ENCODE results near the gene DOCK2. TPM values are rescaled to one million over a fixed set of nuclear protein-coding genes. Genes with fewer than 3 reads are reported as not detected.

The DOCK2 gene
- total and polyA plus RNA-seq, 2 donors (not counting 1 experiment from before 2014, with no cell fraction given), result 112 to 330 TPM

GRCh38 chr5:169703813-169704212 is 66.7 kb downstream of the DOCK2 start:
- Histone ChIP-seq H3K36me3 (replicated peaks in 1 of 2; ENCODE audit: control extremely low read depth in 1 of 2, control insufficient read depth in 1 of 2, extremely low read depth in 1 of 2, insufficient read depth in 2 of 2, low read length in 1 of 2) (peaks cover 1 to 92% of the 10 kb centered on the region in 2 experiments), H4K20me1 (ENCODE audit: control insufficient read depth, insufficient read depth, low read length, poor library complexity, severe bottlenecking) (no peaks in the 10 kb centered on the region), H3K79me2 (ENCODE audit: control insufficient read depth, insufficient read depth, low read length) (peaks cover 3% of the 10 kb centered on the region), H3K4me3 (ENCODE audit: control extremely low read depth in 1 of 5, extremely low read depth in 1 of 5, insufficient read depth in 1 of 5, low read depth in 2 of 5, low read length in 4 of 5) (no peak overlapping the region), H3K4me2 (replicated peaks; ENCODE audit: low read depth, low read length, poor library complexity, severe bottlenecking) (no peak overlapping the region), H3K27me3 (replicated peaks in 1 of 4; ENCODE audit: control extremely low read depth in 1 of 4, control insufficient read depth in 3 of 4, insufficient read depth in 4 of 4, low read length in 3 of 4) (no peaks in the 10 kb centered on the region), H3K4me1 (ENCODE audit: control insufficient read depth in 2 of 2, insufficient read depth in 2 of 2, low read length in 2 of 2) (peaks cover 0 to 39% of the 10 kb centered on the region in 2 donors), H2AFZ (ENCODE audit: insufficient read depth, low read depth, low read length, poor library complexity, severe bottlenecking) (no peak overlapping the region), H3K27ac (ENCODE audit: low read length in 2 of 2) (peak overlapping the region; percentile 65 to 66), H3K9ac (ENCODE audit: low read length) (no peak overlapping the region), H3K9me3 (ENCODE audit: control extremely low read depth in 1 of 3, control insufficient read depth in 2 of 3, insufficient read depth in 1 of 3, low read length in 2 of 3) (no peaks in the 10 kb centered on the region)
- DNase-seq (no peak), ATAC-seq (ENCODE audit: low read depth) (no peak)
- no peak for TF ChIP-seq CTCF (IDR thresholded peaks at IDR 0.05)
- no peak for TF ChIP-seq EZH2 (IDR thresholded peaks at IDR 0.05; ENCODE audit: borderline replicate concordance, insufficient read depth, low read depth, low read length, poor library complexity, severe bottlenecking)
- Mint-ChIP-seq H3K27ac (peak overlapping the region; percentile 75), H3K4me3 (no peak overlapping the region), H3K27me3 (no peaks in the 10 kb centered on the region), H3K4me1 (peaks cover 50% of the 10 kb centered on the region), H3K9me3 (ENCODE audit: insufficient read depth) (no peaks in the 10 kb centered on the region)
- POLR2A ChIA-PET, result no interaction called here
- intact Hi-C loops (cut with micrococcal nuclease), result no loop called here
- CTCF ChIA-PET, result no interaction called here
- 100% methylated on average over 1 of the region's 2 CpGs for WGBS (ENCODE audit: insufficient coverage)

- ChIA-PET POLR2A (interaction anchor here (0.7 kb wide), 1 partner anchor 34 kb away, joined by 3 read pairs; no protein-coding TSS in a partner anchor), CTCF (no interaction called here)
- 13% methylated on average over 1 of the region's 2 CpGs for WGBS (ENCODE audit: insufficient coverage)
- peaks cover 2 to 92% of the 10 kb centered on the region in 2 experiments for H3K36me3 ChIP-seq (replicated peaks in 1 of 2; ENCODE audit: control extremely low read depth in 1 of 2, control insufficient read depth in 1 of 2, extremely low read depth in 1 of 2, insufficient read depth in 2 of 2, low read length in 1 of 2)
- TF ChIP-seq CTCF (IDR thresholded peaks at IDR 0.05) (no peak), EZH2 (IDR thresholded peaks at IDR 0.05; ENCODE audit: borderline replicate concordance, insufficient read depth, low read depth, low read length, poor library complexity, severe bottlenecking) (no peak)
- H3K27ac ChIP-seq (ENCODE audit: low read length in 2 of 2), result peak overlapping the region; percentile 35 to 52
- H3K9ac ChIP-seq (ENCODE audit: low read length), result no peak overlapping the region
- H3K27me3 ChIP-seq (replicated peaks in 1 of 4; ENCODE audit: control extremely low read depth in 1 of 4, control insufficient read depth in 3 of 4, insufficient read depth in 4 of 4, low read length in 3 of 4), result no peaks in the 10 kb centered on the region
- no peaks in the 10 kb centered on the region for H3K9me3 Mint-ChIP-seq (ENCODE audit: insufficient read depth)
- no peak overlapping the region for H3K4me2 ChIP-seq (replicated peaks; ENCODE audit: low read depth, low read length, poor library complexity, severe bottlenecking)
- ATAC-seq (ENCODE audit: low read depth) (no peak), DNase-seq (peak; percentile 20)
- intact Hi-C loops (cut with micrococcal nuclease), result no loop called here
- H3K4me1 Mint-ChIP-seq, result peaks cover 50% of the 10 kb centered on the region
- peak overlapping the region; percentile 38 for H3K27ac Mint-ChIP-seq
- no peaks in the 10 kb centered on the region for H3K9me3 ChIP-seq (ENCODE audit: control extremely low read depth in 1 of 3, control insufficient read depth in 2 of 3, insufficient read depth in 1 of 3, low read length in 2 of 3)
- H3K4me3 ChIP-seq (ENCODE audit: control extremely low read depth in 1 of 5, extremely low read depth in 1 of 5, insufficient read depth in 1 of 5, low read depth in 2 of 5, low read length in 4 of 5), result no peak overlapping the region
- H3K4me1 ChIP-seq (ENCODE audit: control insufficient read depth in 2 of 2, insufficient read depth in 2 of 2, low read length in 2 of 2), result peaks cover 0 to 39% of the 10 kb centered on the region in 2 donors
- no peak overlapping the region for H2AFZ ChIP-seq (ENCODE audit: insufficient read depth, low read depth, low read length, poor library complexity, severe bottlenecking)
- no peaks in the 10 kb centered on the region for H3K27me3 Mint-ChIP-seq
- H3K4me3 Mint-ChIP-seq, result peak overlapping the region; percentile 33
- H3K79me2 ChIP-seq (ENCODE audit: control insufficient read depth, insufficient read depth, low read length), result peaks cover 7% of the 10 kb centered on the region
- no peaks in the 10 kb centered on the region for H4K20me1 ChIP-seq (ENCODE audit: control insufficient read depth, insufficient read depth, low read length, poor library complexity, severe bottlenecking)
Observed at GRCh38 chr5:169705322-169705721, 68.2 kb downstream of the DOCK2 start.
